ENCODE results near the gene ERC2. TPM values are rescaled to one million over a fixed set of nuclear protein-coding genes. Genes with fewer than 3 reads are reported as not detected.

Gene ERC2
- total RNA-seq, 1 experiment from 2014 or later = 0.90 TPM

- no peaks in the 10 kb centered on the region for H3K36me3 ChIP-seq (ENCODE audit: insufficient read depth, low read length, poor library complexity, severe bottlenecking)
- ChIA-PET POLR2A (ENCODE audit: low non-redundant PET) (no interaction called here), CTCF (no interaction called here)
- H3K27ac ChIP-seq (ENCODE audit: low read depth, low read length, poor library complexity, severe bottlenecking) = no peak overlapping the region
- BruUV-seq (replicated peaks) = no TSS peak
- H3K4me3 ChIP-seq (ENCODE audit: low read depth, low read length, poor library complexity, severe bottlenecking) = no peak overlapping the region
- H3K27me3 ChIP-seq (replicated peaks; ENCODE audit: insufficient read depth, low read depth, low read length, poor library complexity) = no peaks in the 10 kb centered on the region
- TF ChIP-seq EZH2 (IDR thresholded peaks at IDR 0.05; ENCODE audit: borderline replicate concordance, low read depth, low read length, poor library complexity, severe bottlenecking) (no peak), CTCF (conservative IDR thresholded peaks at IDR 0.05; ENCODE audit: low read depth, low read length) (no peak)
- intact Hi-C loops (cut with micrococcal nuclease; ENCODE audit: unreplicated experiment) = no loop called here
- H3K9me3 ChIP-seq (ENCODE audit: low read depth, low read length, poor library complexity, severe bottlenecking) = no peaks in the 10 kb centered on the region
- DNase-seq (ENCODE audit: low spot score) = no peak
- H3K4me1 ChIP-seq (ENCODE audit: insufficient read depth, low read length, poor library complexity, severe bottlenecking) = no peaks in the 10 kb centered on the region
Measured at GRCh38 chr3:55558316-55558715, 910.0 kb downstream of the ERC2 start.

GRCh38 chr3:55557549-55557948 lies 910.7 kb downstream of the ERC2 start:
- Histone ChIP-seq H3K27ac (ENCODE audit: low read depth, low read length, poor library complexity, severe bottlenecking) (no peak overlapping the region), H3K27me3 (replicated peaks; ENCODE audit: insufficient read depth, low read depth, low read length, poor library complexity) (no peaks in the 10 kb centered on the region), H3K4me3 (ENCODE audit: low read depth, low read length, poor library complexity, severe bottlenecking) (no peak overlapping the region), H3K9me3 (ENCODE audit: low read depth, low read length, poor library complexity, severe bottlenecking) (no peaks in the 10 kb centered on the region), H3K36me3 (ENCODE audit: insufficient read depth, low read length, poor library complexity, severe bottlenecking) (no peaks in the 10 kb centered on the region), H3K4me1 (ENCODE audit: insufficient read depth, low read length, poor library complexity, severe bottlenecking) (no peaks in the 10 kb centered on the region)
- BruUV-seq (replicated peaks) = no TSS peak
- no peak for DNase-seq (ENCODE audit: low spot score)
- POLR2A ChIA-PET (ENCODE audit: low non-redundant PET) = no interaction called here
- CTCF ChIA-PET = no interaction called here
- intact Hi-C loops (cut with micrococcal nuclease; ENCODE audit: unreplicated experiment) = no loop called here
- TF ChIP-seq CTCF (conservative IDR thresholded peaks at IDR 0.05; ENCODE audit: low read depth, low read length) (no peak), EZH2 (IDR thresholded peaks at IDR 0.05; ENCODE audit: borderline replicate concordance, low read depth, low read length, poor library complexity, severe bottlenecking) (no peak)

GRCh38 chr3:55556619-55557537 lies 911.4 kb downstream of the ERC2 start:
- POLR2A ChIA-PET (ENCODE audit: low non-redundant PET) = no interaction called here
- H3K36me3 ChIP-seq (ENCODE audit: insufficient read depth, low read length, poor library complexity, severe bottlenecking) = no peaks in the 10 kb centered on the region
- H3K27ac ChIP-seq (ENCODE audit: low read depth, low read length, poor library complexity, severe bottlenecking) = no peak overlapping the region
- no peak for DNase-seq (ENCODE audit: low spot score)
- TF ChIP-seq EZH2 (IDR thresholded peaks at IDR 0.05; ENCODE audit: borderline replicate concordance, low read depth, low read length, poor library complexity, severe bottlenecking) = no peak
- no peak for TF ChIP-seq CTCF (conservative IDR thresholded peaks at IDR 0.05; ENCODE audit: low read depth, low read length)
- BruUV-seq (replicated peaks) = no TSS peak
- intact Hi-C loops (cut with micrococcal nuclease; ENCODE audit: unreplicated experiment) = no loop called here
- no peak overlapping the region for H3K4me3 ChIP-seq (ENCODE audit: low read depth, low read length, poor library complexity, severe bottlenecking)
- H3K27me3 ChIP-seq (replicated peaks; ENCODE audit: insufficient read depth, low read depth, low read length, poor library complexity) = no peaks in the 10 kb centered on the region
- no peaks in the 10 kb centered on the region for H3K9me3 ChIP-seq (ENCODE audit: low read depth, low read length, poor library complexity, severe bottlenecking)
- CTCF ChIA-PET = no interaction called here
- no peaks in the 10 kb centered on the region for H3K4me1 ChIP-seq (ENCODE audit: insufficient read depth, low read length, poor library complexity, severe bottlenecking)

Data from A673 (cell line).